ENCODE data around the gene PCDHB2. TPM values are rescaled to one million over a fixed set of nuclear protein-coding genes. Genes with fewer than 3 reads are reported as not detected.

PCDHB2 gene
- total RNA-seq, 4 donors from 2014 or later = 1.7 to 7.5 (median 4.6) TPM

Other genes with a start within 250 kb of the PCDHB2 start
- gene PCDHA9, start 246.2 kb upstream of the PCDHB2 start, total RNA-seq = 1 to 10 TPM in 1 of 4 donors, under 1 TPM in 3; 0.39 to 1.8 (median 0.64) TPM
- 1 to 10 TPM in 3 of 4 donors, under 1 TPM in 1; 0.78 to 4.4 (median 2.4) TPM for gene PCDHA10, start 238.7 kb upstream of the PCDHB2 start, total RNA-seq
- gene PCDHA11, start 225.7 kb upstream of the PCDHB2 start, total RNA-seq = 1 to 10 TPM in 1 of 4 donors, under 1 TPM in 3; 0.60 to 1.3 (median 0.91) TPM
- 10 to 100 TPM in 1 of 4 donors, 1 to 10 TPM in 3; 3.3 to 10.5 (median 6.7) TPM for gene PCDHA12, start 219.3 kb upstream of the PCDHB2 start, total RNA-seq
- 1 to 10 TPM in 3 of 4 donors, under 1 TPM in 1; 0.66 to 3.0 (median 1.7) TPM for gene PCDHA13, start 212.5 kb upstream of the PCDHB2 start, total RNA-seq
- 1 to 10 TPM; 1.2 to 3.3 (median 2.7) TPM for gene PCDHAC1, start 168.3 kb upstream of the PCDHB2 start, total RNA-seq
- gene PCDHAC2, start 128.1 kb upstream of the PCDHB2 start, total RNA-seq = 1 to 10 TPM in 3 of 4 donors, under 1 TPM in 1; 0.78 to 4.2 (median 2.5) TPM
- under 1 TPM in 1 of 4 donors, not detected in 3; 0.21 TPM for gene PCDHB1, start 43.2 kb upstream of the PCDHB2 start, total RNA-seq
- 1 to 10 TPM; 3.9 to 7.4 (median 4.9) TPM for gene PCDHB3, start 5.9 kb downstream of the PCDHB2 start, total RNA-seq
- gene PCDHB4, start 27.2 kb downstream of the PCDHB2 start, total RNA-seq = 10 to 100 TPM in 3 of 4 donors, 1 to 10 TPM in 1; 7.3 to 19.8 (median 14.8) TPM
- 10 to 100 TPM in 2 of 4 donors, 1 to 10 TPM in 2; 5.9 to 15.5 (median 9.6) TPM for gene PCDHB5, start 40.6 kb downstream of the PCDHB2 start, total RNA-seq
- gene PCDHB6, start 55.4 kb downstream of the PCDHB2 start, total RNA-seq = 1 to 10 TPM; 1.8 to 3.7 (median 2.4) TPM
- gene PCDHB7, start 78.0 kb downstream of the PCDHB2 start, total RNA-seq = 1 to 10 TPM; 4.4 to 7.1 (median 5.5) TPM
- gene PCDHB8, start 83.2 kb downstream of the PCDHB2 start, total RNA-seq = 1 to 10 TPM; 1.0 to 4.2 (median 3.5) TPM
- 10 to 100 TPM in 3 of 4 donors, 1 to 10 TPM in 1; 9.2 to 17.7 (median 14.6) TPM for gene PCDHB16, start 87.8 kb downstream of the PCDHB2 start, total RNA-seq
- 1 to 10 TPM; 4.6 to 9.2 (median 7.4) TPM for gene PCDHB9, start 92.5 kb downstream of the PCDHB2 start, total RNA-seq
- gene PCDHB10, start 97.7 kb downstream of the PCDHB2 start, total RNA-seq = 10 to 100 TPM in 1 of 4 donors, 1 to 10 TPM in 3; 4.8 to 10.4 (median 5.6) TPM
- 1 to 10 TPM; 6.9 to 8.6 (median 7.6) TPM for gene PCDHB11, start 105.0 kb downstream of the PCDHB2 start, total RNA-seq
- 10 to 100 TPM in 3 of 4 donors, 1 to 10 TPM in 1; 5.7 to 12.6 (median 12.2) TPM for gene PCDHB12, start 114.1 kb downstream of the PCDHB2 start, total RNA-seq
- gene PCDHB13, start 119.3 kb downstream of the PCDHB2 start, total RNA-seq = 1 to 10 TPM; 8.2 to 9.8 (median 9.2) TPM
- 10 to 100 TPM in 2 of 4 donors, 1 to 10 TPM in 2; 6.6 to 13.0 (median 10.3) TPM for gene PCDHB14, start 128.7 kb downstream of the PCDHB2 start, total RNA-seq
- 1 to 10 TPM; 5.4 to 7.6 (median 6.4) TPM for gene PCDHB15, start 150.8 kb downstream of the PCDHB2 start, total RNA-seq
- gene SLC25A2, start 209.4 kb downstream of the PCDHB2 start, total RNA-seq = 1 to 10 TPM in 1 of 4 donors, under 1 TPM in 1, not detected in 2; 0.42 to 4.8 TPM
- gene TAF7, start 226.2 kb downstream of the PCDHB2 start, total RNA-seq = 10 to 100 TPM; 49.5 to 80.0 (median 59.5) TPM
- 1 to 10 TPM in 3 of 4 donors, under 1 TPM in 1; 0.90 to 2.5 (median 1.8) TPM for gene PCDHGA1, start 235.9 kb downstream of the PCDHB2 start, total RNA-seq
- 10 to 100 TPM in 3 of 4 donors, 1 to 10 TPM in 1; 9.6 to 20.4 (median 12.7) TPM for gene PCDHGA2, start 244.1 kb downstream of the PCDHB2 start, total RNA-seq
- 10 to 100 TPM in 1 of 4 donors, 1 to 10 TPM in 3; 6.5 to 10.5 (median 8.7) TPM for gene PCDHGA3, start 249.2 kb downstream of the PCDHB2 start, total RNA-seq